Stimulated activated naive CD8-positive, alpha-beta T cell treated with anti-CD3 and anti-CD28 coated beads, Interleukin-15, Interleukin-2, amounts not matched to agents 100 ng/mL and 50 ng/mL, for 24 hours (primary cell): Measurements from ENCODE around the gene PCYT1A.
"Not testable (repeated sequence)": the region's sequence is repeated elsewhere in the genome, so short reads cannot be mapped to it uniquely, and the experiment has no call there.

Source experiments
- H3K27ac Mint-ChIP-seq: one replicate; pipeline ENCODE4 v1.8.0; 2021; ENCODE audit warnings: mild to moderate bottlenecking, mixed read lengths
- H3K27me3 Mint-ChIP-seq: one replicate; pipeline ENCODE4 v1.8.0; 2021; ENCODE audit warnings: mixed read lengths
- H3K36me3 Mint-ChIP-seq: one replicate; pipeline ENCODE4 v1.8.0; 2021; ENCODE audit warnings: low read depth, mixed read lengths
- H3K4me1 Mint-ChIP-seq: one replicate; pipeline ENCODE4 v1.8.0; 2021; ENCODE audit warnings: low read depth, mixed read lengths
- H3K4me3 Mint-ChIP-seq: one replicate; pipeline ENCODE4 v1.8.0; 2021; ENCODE audit warnings: mild to moderate bottlenecking, mixed read lengths
- H3K9me3 Mint-ChIP-seq: one replicate; pipeline ENCODE4 v1.8.0; 2021; ENCODE audit warnings: mixed read lengths

The PCYT1A gene

GRCh38 chr3:196268284-196269163 is 19.0 kb downstream of the PCYT1A start:
- Mint-ChIP-seq H3K4me1 (peaks cover 35% of the 10 kb centered on the region), H3K4me3 (no peak overlapping the region), H3K27ac (no peak overlapping the region), H3K9me3 (no peaks in the 10 kb centered on the region), H3K27me3 (no peaks in the 10 kb centered on the region), H3K36me3 (peaks cover 34% of the 10 kb centered on the region)

DNA sequence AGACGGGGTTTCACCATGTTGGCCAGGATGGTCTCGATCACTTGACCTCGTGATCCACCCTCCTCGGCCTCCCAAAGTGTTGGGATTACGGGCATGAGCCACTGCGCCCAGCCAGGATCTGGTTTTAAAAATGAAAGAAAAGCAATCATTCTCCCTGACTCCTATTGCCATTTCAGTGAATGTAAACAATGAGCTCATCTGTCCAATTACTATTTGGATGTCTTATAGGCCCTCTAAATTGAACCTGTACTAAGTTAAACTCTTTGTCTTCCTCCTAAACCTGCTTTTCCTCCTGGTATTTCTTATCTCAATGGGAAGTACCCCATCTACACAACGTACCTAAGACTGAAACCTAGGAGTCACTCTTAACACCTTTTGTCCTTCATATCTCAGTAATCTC is 23.7 kb downstream of the PCYT1A start:
- Mint-ChIP-seq H3K4me3 (no peak overlapping the region), H3K36me3 (peaks cover 33% of the 10 kb centered on the region), H3K27ac (no peak overlapping the region)

DNA sequence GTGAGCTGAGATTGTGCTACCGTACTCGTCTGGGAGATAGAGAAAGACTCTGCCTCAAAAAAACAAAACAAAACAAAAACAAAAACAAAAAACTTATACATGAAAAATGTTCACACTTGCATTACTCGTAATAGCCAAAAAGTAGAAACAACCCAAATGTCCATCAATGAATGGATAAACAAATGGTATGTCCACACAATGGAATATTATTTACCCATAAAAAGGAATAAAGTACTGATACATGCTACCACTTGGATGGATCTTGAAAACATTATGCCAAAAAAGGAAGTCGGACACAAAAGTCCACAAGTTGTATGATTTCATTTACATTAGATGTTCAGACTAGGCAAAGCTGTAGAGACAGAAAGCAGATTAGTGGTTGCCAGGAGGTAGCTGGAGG is 26.7 kb downstream of the PCYT1A start:
- Mint-ChIP-seq H3K4me3 (no peak overlapping the region), H3K36me3 (peaks cover 44% of the 10 kb centered on the region), H3K9me3 (no peaks in the 10 kb centered on the region), H3K4me1 (no peaks in the 10 kb centered on the region), H3K27me3 (no peaks in the 10 kb centered on the region), H3K27ac (no peak overlapping the region)

More for the DNA sequence above, 23.7 kb downstream of the PCYT1A start:
- peaks cover 1% of the 10 kb centered on the region for H3K4me1 Mint-ChIP-seq
- no peaks in the 10 kb centered on the region for H3K9me3 Mint-ChIP-seq
- no peaks in the 10 kb centered on the region for H3K27me3 Mint-ChIP-seq

DNA sequence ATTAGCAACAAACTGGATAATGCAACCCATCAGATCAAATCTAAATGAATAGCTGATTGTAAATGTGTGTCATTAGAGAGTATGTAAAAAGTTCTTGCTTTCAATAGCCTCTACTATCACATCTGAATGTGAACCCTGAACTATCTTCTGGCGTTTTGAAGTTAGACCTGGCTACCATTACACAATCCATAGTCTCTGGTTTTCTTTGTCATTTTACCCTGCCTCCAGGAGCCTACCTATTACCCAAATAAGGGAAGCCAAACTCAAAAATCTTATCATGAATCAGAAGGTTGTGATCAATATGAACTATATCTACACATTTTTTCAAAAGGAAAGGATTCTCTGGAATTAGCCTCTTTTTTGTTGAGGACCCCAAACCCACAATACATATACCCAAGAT is 31.8 kb downstream of the PCYT1A start:
- Mint-ChIP-seq H3K36me3 (peaks cover 20% of the 10 kb centered on the region), H3K9me3 (no peaks in the 10 kb centered on the region), H3K4me3 (no peak overlapping the region), H3K27me3 (no peaks in the 10 kb centered on the region), H3K27ac (no peak overlapping the region), H3K4me1 (no peaks in the 10 kb centered on the region)

DNA sequence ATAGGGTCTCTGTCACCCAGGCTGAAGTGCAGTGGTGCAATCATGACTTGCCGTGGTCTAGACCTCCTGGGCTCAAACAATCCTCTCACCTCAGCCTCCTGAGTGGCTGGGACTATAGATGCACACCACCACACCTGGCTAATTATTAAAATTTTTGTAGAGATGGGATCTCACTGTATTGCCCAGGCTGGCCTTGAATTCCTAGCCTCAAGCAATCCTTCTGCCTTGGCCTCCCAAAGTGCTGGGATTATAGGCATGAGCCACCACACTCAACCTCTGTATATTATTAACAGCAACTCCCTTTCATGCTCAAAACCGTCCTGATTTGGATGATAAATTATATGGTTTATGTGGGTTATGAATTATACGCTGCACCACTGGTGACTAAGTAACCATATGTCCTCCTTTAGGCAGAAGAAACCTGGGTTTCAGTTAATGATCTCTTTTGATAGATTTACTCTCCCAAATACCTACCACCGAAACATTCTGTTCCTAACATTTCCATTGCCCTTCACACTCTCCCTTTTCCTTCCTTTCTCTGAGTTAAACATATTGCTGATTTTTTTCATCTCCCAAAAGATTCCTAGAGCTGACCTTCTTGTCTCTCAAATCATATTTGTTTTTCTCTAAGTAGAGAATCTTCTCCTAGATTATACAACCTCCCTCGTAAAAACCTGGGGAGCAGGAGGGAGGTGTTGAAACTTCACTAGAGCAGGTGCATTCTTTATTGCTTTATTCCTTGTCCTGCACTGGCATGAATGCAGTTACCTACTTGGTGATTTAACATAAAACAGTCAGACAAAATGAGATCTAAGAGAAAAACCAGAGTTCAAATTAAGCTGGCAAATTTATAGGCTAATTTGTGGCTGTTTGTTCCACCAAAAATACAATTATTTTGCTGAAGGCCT is 32.9 kb downstream of the PCYT1A start:
- peaks cover 19% of the 10 kb centered on the region for H3K36me3 Mint-ChIP-seq
- H3K4me3 Mint-ChIP-seq: no peak overlapping the region
- H3K4me1 Mint-ChIP-seq: no peaks in the 10 kb centered on the region
- H3K9me3 Mint-ChIP-seq: no peaks in the 10 kb centered on the region
- no peak overlapping the region for H3K27ac Mint-ChIP-seq
- H3K27me3 Mint-ChIP-seq: no peaks in the 10 kb centered on the region

DNA sequence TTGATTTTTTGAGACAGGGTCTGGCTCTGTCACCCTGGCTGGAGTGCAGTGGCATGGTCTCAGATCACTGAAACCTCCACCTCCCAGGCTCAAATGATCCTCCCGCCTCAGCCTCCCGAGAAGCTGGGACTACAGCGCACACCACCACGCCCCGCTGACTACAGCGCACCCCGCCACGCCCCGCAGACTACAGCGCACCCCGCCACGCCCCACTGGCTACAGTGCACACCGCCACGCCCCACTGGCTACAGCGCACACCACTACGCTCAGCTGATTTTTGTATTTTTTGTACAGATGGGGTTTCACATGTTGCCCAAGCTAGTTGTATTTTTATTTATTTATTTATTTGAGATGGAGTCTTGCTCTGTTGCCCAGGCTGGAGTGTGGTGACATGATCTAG is 35.6 kb downstream of the PCYT1A start:
- no peak overlapping the region for H3K4me3 Mint-ChIP-seq
- H3K9me3 Mint-ChIP-seq: no peaks in the 10 kb centered on the region
- H3K27me3 Mint-ChIP-seq: no peaks in the 10 kb centered on the region
- no peak overlapping the region for H3K27ac Mint-ChIP-seq
- H3K4me1 Mint-ChIP-seq: no peaks in the 10 kb centered on the region
- peaks cover 21% of the 10 kb centered on the region for H3K36me3 Mint-ChIP-seq

DNA sequence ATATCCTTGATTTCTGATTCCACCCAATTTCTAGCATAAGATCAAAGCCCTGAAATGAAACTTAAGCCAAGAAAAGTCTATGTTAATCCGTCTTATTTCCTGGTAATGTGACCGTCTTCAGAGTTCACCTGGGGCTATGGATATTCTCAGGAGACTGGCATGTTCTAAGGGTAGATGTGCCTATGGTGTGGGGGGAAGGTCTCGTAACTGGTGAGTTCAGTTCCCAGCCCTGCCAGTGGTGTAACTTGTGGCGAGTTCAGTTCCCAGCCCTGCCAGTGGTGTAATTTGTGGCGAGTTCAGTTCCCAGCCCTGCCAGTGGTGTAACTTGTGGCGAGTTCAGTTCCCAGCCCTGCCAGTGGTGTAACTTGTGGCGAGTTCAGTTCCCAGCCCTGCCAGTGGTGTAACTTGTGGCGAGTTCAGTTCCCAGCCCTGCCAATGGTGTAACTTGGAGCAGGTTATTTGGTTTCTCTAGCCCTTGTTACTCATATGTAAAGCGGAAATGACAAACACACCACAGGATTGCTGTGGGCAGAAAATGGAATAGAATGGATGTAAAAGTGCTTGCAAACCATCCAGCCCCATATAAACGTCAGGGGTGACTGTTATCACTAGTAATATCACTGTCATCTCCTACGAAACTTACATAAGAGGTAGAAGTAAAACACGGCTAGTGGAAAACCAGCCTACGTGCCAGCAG is 40.8 kb downstream of the PCYT1A start:
- Mint-ChIP-seq H3K27ac (no peak overlapping the region), H3K36me3 (peaks cover 20% of the 10 kb centered on the region)

GRCh38 chr3:196244166-196244565 is 43.4 kb downstream of the PCYT1A start:
- peaks cover 36% of the 10 kb centered on the region for H3K36me3 Mint-ChIP-seq
- H3K9me3 Mint-ChIP-seq: not testable (repeated sequence)

More for the DNA sequence above, 40.8 kb downstream of the PCYT1A start:
- no peaks in the 10 kb centered on the region for H3K9me3 Mint-ChIP-seq
- H3K4me1 Mint-ChIP-seq: no peaks in the 10 kb centered on the region
- H3K27me3 Mint-ChIP-seq: no peaks in the 10 kb centered on the region
- H3K4me3 Mint-ChIP-seq: no peak overlapping the region

DNA sequence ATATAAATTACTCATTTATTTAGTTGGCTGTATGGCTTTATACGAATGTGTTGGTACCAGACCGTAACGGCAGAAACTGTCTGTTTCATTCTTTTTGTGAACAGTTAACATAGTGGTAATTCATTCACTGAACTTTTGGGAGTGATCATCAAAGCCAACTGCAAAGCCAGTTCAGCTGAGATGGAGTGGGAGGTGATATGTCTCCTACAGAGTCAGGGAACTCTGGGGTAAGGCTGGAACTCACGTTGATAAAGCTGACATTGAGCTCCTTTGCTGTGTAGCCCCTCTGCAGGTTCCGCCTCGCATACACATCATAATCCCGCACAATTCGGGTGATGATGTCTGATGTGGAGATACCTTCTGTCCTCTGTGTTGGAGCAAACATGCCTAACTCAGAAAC is 45.8 kb downstream of the PCYT1A start:
- Mint-ChIP-seq H3K4me1 (peaks cover 5% of the 10 kb centered on the region), H3K9me3 (no peaks in the 10 kb centered on the region), H3K27ac (no peak overlapping the region), H3K27me3 (no peaks in the 10 kb centered on the region), H3K36me3 (peaks cover 41% of the 10 kb centered on the region), H3K4me3 (no peak overlapping the region)

More at GRCh38 chr3:196244166-196244565, 43.4 kb downstream of the PCYT1A start:
- H3K4me1 Mint-ChIP-seq, H3K27ac Mint-ChIP-seq, H3K4me3 Mint-ChIP-seq, H3K27me3 Mint-ChIP-seq: not testable (repeated sequence)

- H3K9me3 Mint-ChIP-seq: no peaks in the 10 kb centered on the region
- peaks cover 41% of the 10 kb centered on the region for H3K36me3 Mint-ChIP-seq
- peaks cover 5% of the 10 kb centered on the region for H3K4me1 Mint-ChIP-seq
- no peak overlapping the region for H3K27ac Mint-ChIP-seq
- no peak overlapping the region for H3K4me3 Mint-ChIP-seq
- no peaks in the 10 kb centered on the region for H3K27me3 Mint-ChIP-seq
Measured at GRCh38 chr3:196240424-196240823, 47.1 kb downstream of the PCYT1A start.

DNA sequence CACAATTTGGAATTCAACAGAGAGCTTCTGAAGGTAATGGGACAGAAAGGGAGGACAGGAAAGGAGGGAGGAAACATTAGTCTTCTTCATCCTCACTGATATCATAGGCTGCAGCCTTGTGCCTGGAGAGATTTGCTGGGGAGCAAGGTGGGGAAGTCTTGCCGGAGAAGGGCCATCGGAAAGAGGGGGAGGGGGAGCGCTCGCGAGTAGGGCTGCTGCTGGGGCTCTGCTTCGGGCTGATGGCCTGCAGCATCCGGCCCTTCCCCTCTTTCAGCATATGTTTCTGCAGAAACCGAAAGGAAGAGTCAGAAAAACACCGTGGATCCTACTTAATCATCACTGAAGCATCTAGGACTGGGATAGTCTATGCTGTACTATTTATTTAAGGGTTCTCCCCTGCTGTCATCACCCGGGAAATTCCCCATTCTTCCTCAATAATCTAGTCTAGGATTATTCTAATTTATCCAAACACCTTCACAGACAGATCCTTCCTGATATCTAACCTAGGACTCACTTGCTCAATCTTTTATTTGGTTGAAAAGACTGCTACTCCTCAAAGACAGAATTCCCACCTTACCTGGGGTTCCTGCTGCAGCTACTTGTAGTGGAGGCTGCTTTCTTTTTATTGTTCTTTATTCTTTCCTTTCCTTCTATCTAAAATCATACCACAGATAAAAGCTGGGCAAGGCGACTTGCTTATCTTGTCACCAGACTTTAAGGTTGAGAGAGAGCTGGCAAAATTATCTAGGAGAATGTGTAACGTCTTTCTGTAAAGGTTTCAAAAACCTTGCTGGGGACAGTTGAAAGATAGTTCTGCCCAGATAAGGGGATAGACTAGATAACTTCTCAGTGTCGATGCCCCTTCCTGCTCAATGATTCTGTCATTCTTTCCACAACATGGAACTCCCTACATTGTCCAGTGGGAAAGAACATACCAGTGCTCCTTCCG is 48.6 kb downstream of the PCYT1A start:
- no peak overlapping the region for H3K4me3 Mint-ChIP-seq
- H3K27ac Mint-ChIP-seq: no peak overlapping the region
- H3K9me3 Mint-ChIP-seq: no peaks in the 10 kb centered on the region
- H3K36me3 Mint-ChIP-seq: peaks cover 37% of the 10 kb centered on the region
- H3K4me1 Mint-ChIP-seq: peaks cover 5% of the 10 kb centered on the region
- no peaks in the 10 kb centered on the region for H3K27me3 Mint-ChIP-seq

GRCh38 chr3:196237203-196237602 is 50.3 kb downstream of the PCYT1A start:
- no peak overlapping the region for H3K4me3 Mint-ChIP-seq
- H3K4me1 Mint-ChIP-seq: peaks cover 17% of the 10 kb centered on the region
- no peak overlapping the region for H3K27ac Mint-ChIP-seq
- H3K27me3 Mint-ChIP-seq: no peaks in the 10 kb centered on the region
- H3K36me3 Mint-ChIP-seq: peaks cover 37% of the 10 kb centered on the region
- no peaks in the 10 kb centered on the region for H3K9me3 Mint-ChIP-seq

GRCh38 chr3:196236223-196236622 is 51.3 kb downstream of the PCYT1A start:
- H3K9me3 Mint-ChIP-seq: no peaks in the 10 kb centered on the region
- no peak overlapping the region for H3K27ac Mint-ChIP-seq
- no peaks in the 10 kb centered on the region for H3K27me3 Mint-ChIP-seq
- H3K4me1 Mint-ChIP-seq: peaks cover 23% of the 10 kb centered on the region
- H3K4me3 Mint-ChIP-seq: no peak overlapping the region
- peaks cover 29% of the 10 kb centered on the region for H3K36me3 Mint-ChIP-seq
